Mammary epithelial cell (primary cell): ENCODE results near the gene ADTRP.

ENCODE experiments used
- EZH2 ChIP-seq: IDR thresholded peaks from 2 replicates; pipeline ENCODE4 v1.6.1; 2012; ENCODE audit warnings: low read length, inconsistent platforms, borderline replicate concordance
- TF ChIP-seq, protein P1 (sequence below), 2 donors: IDR thresholded peaks in 1 of 2; conservative IDR thresholded peaks in 1 of 2; 2 replicates each; pipeline ENCODE4 v1.5.1; 2011 to 2012; ENCODE audit warnings: inconsistent platforms in 2 of 2, low read length in 2 of 2, mild to moderate bottlenecking in 2 of 2, control low read depth in 1 of 2, low read depth in 1 of 2; ENCODE audit not compliant: insufficient read depth in 1 of 2; ENCODE audit errors: extremely low read depth in 1 of 2

DNA sequence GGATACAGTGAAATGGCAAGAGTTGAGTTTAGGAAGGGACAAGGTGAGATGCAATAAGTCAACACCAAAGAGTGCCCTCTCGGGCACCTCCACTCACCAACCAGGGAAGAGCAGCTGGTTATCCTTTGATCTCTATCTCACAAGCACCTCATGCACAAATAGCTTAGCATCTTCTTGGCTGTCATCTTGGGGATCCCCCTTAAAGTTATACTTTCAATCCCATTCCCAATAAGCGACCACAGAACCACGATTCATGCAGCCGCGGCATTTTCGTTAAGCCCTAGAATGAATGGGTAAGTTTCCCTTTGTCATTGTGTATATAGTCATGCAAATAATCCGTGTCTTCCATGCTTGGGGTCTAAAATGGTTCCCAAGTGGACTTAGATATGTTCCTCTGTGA lies 73.5 kb downstream of the ADTRP start:
- TF ChIP-seq, protein P1, sequence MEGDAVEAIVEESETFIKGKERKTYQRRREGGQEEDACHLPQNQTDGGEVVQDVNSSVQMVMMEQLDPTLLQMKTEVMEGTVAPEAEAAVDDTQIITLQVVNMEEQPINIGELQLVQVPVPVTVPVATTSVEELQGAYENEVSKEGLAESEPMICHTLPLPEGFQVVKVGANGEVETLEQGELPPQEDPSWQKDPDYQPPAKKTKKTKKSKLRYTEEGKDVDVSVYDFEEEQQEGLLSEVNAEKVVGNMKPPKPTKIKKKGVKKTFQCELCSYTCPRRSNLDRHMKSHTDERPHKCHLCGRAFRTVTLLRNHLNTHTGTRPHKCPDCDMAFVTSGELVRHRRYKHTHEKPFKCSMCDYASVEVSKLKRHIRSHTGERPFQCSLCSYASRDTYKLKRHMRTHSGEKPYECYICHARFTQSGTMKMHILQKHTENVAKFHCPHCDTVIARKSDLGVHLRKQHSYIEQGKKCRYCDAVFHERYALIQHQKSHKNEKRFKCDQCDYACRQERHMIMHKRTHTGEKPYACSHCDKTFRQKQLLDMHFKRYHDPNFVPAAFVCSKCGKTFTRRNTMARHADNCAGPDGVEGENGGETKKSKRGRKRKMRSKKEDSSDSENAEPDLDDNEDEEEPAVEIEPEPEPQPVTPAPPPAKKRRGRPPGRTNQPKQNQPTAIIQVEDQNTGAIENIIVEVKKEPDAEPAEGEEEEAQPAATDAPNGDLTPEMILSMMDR (conservative IDR thresholded peaks at IDR 0.05 in 1 of 2, IDR thresholded peaks at IDR 0.05 in 1 of 2; ENCODE audit: extremely low read depth in 1 of 2, insufficient read depth in 1 of 2, low read depth in 1 of 2, low read length in 2 of 2) = no peak
- no peak for TF ChIP-seq EZH2
